ENCODE data around the gene CYP4F11. TPM values are rescaled to one million over a fixed set of nuclear protein-coding genes. Genes with fewer than 3 reads are reported as not detected.
"Not testable (repeated sequence)": the region's sequence is repeated elsewhere in the genome, so short reads cannot be mapped to it uniquely, and the experiment has no call there.

CYP4F11 gene
- total and polyA plus RNA-seq, 2 experiments from 2014 or later: not detected

GRCh38 chr19:15945301-15945700 is 11.0 kb upstream of the CYP4F11 start:
- Histone ChIP-seq H3K4me3 (no peak overlapping the region), H3K4me1 (ENCODE audit: low read depth) (no peaks in the 10 kb centered on the region), H3K27me3 (no peaks in the 10 kb centered on the region), H3K9me3 (ENCODE audit: low read depth) (peaks cover 7% of the 10 kb centered on the region), H3K27ac (no peak overlapping the region), H3K36me3 (no peaks in the 10 kb centered on the region)
- TF ChIP-seq CTCF (IDR thresholded peaks at IDR 0.05; ENCODE audit: low read depth, low read length): no peak
- no peak for DNase-seq (ENCODE audit: low read depth in 1 of 2, low spot score in 1 of 2)

DNA sequence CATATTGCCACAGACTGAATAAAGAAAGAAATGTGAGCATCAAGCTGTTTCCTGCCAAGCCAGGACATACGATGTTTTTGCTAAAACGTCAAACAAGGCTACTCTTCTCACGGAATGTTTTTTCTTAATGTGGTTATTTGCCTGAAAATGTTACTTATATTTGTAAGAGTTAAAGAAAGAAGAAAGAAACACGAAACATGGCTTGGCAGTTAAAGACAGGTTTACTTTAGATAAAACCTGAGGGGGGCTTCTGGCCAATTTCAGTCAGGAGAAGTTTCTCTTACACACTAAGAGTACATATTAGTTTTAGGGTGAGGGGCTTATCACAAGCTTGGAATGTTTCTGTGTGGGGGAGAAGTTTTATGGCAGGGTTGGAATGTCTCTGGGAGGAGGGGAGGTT is 10.1 kb upstream of the CYP4F11 start:
- Histone ChIP-seq H3K36me3 (no peaks in the 10 kb centered on the region), H3K9me3 (ENCODE audit: low read depth) (peaks cover 4% of the 10 kb centered on the region), H3K4me3 (no peak overlapping the region), H3K4me1 (ENCODE audit: low read depth) (no peaks in the 10 kb centered on the region), H3K27me3 (no peaks in the 10 kb centered on the region), H3K27ac (no peak overlapping the region)
- DNase-seq (ENCODE audit: low read depth in 1 of 2, low spot score in 1 of 2): no peak
- no peak for TF ChIP-seq CTCF (IDR thresholded peaks at IDR 0.05; ENCODE audit: low read depth, low read length)

GRCh38 chr19:15937771-15938170 is 3.4 kb upstream of the CYP4F11 start:
- Histone ChIP-seq H3K4me3 (no peak overlapping the region), H3K27me3 (no peaks in the 10 kb centered on the region), H3K4me1 (ENCODE audit: low read depth) (no peaks in the 10 kb centered on the region), H3K36me3 (no peaks in the 10 kb centered on the region), H3K27ac (no peak overlapping the region), H3K9me3 (ENCODE audit: low read depth) (no peaks in the 10 kb centered on the region)
- DNase-seq (ENCODE audit: low read depth in 1 of 2, low spot score in 1 of 2): no peak
- TF ChIP-seq CTCF (IDR thresholded peaks at IDR 0.05; ENCODE audit: low read depth, low read length): no peak

DNA sequence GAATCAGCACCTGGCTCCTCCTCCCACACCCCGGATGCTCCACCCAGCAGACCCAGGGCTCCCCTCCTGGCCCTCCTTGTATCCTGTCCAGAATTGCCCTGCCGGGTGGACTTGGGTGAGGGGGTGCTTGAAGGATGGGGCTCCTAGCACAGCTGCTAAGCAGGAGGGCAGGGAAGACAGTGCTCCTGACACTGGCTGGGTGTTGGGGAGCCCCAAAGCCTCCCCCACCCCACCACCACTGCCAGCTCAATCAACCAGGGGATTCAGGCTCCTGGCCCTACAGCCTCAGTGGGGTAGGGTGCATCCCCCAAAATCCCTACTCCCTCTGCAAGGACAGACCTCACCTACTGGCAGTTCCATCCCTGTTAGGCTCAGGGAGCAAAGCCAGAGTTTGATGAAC is 2.6 kb upstream of the CYP4F11 start:
- Histone ChIP-seq H3K4me3 (no peak overlapping the region), H3K27ac (no peak overlapping the region), H3K4me1 (ENCODE audit: low read depth) (no peaks in the 10 kb centered on the region), H3K27me3 (no peaks in the 10 kb centered on the region), H3K36me3 (no peaks in the 10 kb centered on the region), H3K9me3 (ENCODE audit: low read depth) (no peaks in the 10 kb centered on the region)
- DNase-seq (ENCODE audit: low read depth in 1 of 2, low spot score in 1 of 2): no peak
- no peak for TF ChIP-seq CTCF (IDR thresholded peaks at IDR 0.05; ENCODE audit: low read depth, low read length)

- no peak overlapping the region for H3K4me3 ChIP-seq
- H3K27me3 ChIP-seq: no peaks in the 10 kb centered on the region
- H3K27ac ChIP-seq: no peak overlapping the region
- DNase-seq (ENCODE audit: low read depth in 1 of 2, low spot score in 1 of 2): no peak
- no peaks in the 10 kb centered on the region for H3K36me3 ChIP-seq
- H3K9me3 ChIP-seq (ENCODE audit: low read depth): no peaks in the 10 kb centered on the region
- no peaks in the 10 kb centered on the region for H3K4me1 ChIP-seq (ENCODE audit: low read depth)
- TF ChIP-seq CTCF (IDR thresholded peaks at IDR 0.05; ENCODE audit: low read depth, low read length): no peak
These were observed 1.8 kb upstream of the CYP4F11 start for GRCh38 chr19:15936173-15936572.

DNA sequence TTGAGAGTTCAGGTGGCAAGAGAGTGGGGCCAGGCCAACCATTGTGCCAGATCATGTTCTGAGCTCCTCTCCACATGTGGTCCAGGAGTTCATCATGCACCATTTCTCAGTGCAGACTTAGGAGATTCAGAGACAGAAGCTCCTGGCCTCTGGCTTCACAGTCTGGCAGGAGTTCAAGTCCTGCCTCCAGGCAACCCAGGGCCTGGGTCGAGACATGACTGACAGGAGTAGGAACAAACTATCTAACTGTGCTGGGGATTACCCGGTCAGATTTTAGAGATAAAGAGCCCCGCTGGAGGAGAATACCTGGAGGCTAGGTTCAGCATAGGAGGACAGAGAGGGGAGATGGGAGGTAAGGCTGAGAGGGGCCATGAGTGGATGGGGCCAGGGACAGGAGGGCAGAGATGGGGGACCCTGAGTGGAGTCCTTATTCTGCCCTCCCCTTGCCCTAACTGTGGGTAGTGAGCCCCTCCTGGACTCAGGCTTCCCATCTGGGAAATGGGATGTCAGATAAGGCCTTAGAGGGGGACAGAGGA is 906 bp upstream of the CYP4F11 start:
- no peak for DNase-seq (ENCODE audit: low read depth in 1 of 2, low spot score in 1 of 2)
- Histone ChIP-seq H3K4me3 (no peak overlapping the region), H3K36me3 (no peaks in the 10 kb centered on the region), H3K9me3 (ENCODE audit: low read depth) (no peaks in the 10 kb centered on the region), H3K27me3 (no peaks in the 10 kb centered on the region), H3K4me1 (ENCODE audit: low read depth) (no peaks in the 10 kb centered on the region), H3K27ac (no peak overlapping the region)
- no peak for TF ChIP-seq CTCF (IDR thresholded peaks at IDR 0.05; ENCODE audit: low read depth, low read length)

DNA sequence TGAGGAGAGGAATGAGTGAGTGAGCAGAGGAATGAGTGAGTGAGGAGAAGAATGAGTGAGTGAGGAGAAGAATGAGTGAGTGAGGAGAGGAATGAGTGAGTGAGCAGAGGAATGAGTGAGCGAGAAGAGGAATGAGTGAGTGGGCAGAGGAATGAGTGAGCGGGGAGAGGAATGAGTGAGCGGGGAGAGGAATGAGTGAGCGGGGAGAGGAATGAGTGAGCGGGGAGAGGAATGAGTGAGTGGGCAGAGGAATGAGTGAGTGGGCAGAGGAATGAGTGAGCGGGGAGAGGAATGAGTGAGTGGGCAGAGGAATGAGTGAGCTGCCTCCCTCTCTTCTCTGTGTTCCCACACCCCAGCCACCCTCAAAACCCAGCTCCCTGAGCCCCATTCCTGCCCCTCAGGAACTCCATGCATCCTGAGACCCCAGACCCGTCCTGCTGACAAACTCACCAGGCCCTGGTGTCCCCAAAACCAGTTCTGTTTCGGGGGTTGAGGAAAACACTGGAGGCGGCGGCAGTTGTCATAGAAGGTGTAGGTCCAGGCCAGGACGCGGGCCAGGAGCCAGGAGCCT is 483 bp downstream of the CYP4F11 start:
- not testable (repeated sequence) for H3K4me3 ChIP-seq; H3K4me1 ChIP-seq (ENCODE audit: low read depth); H3K9me3 ChIP-seq (ENCODE audit: low read depth); H3K36me3 ChIP-seq; H3K27ac ChIP-seq; DNase-seq (ENCODE audit: low read depth in 1 of 2, low spot score in 1 of 2); H3K27me3 ChIP-seq

Measured in cardiac muscle cell (in vitro differentiated cells and primary cell).